Activated CD8-positive, alpha-beta T cell treated with anti-CD3 and anti-CD28 coated beads, Interleukin-2, amount 10 ng/mL, durations not matched to agents 7 days and 5 days (primary cell): ENCODE data around the gene SLC10A1. TPM values are rescaled to one million over a fixed set of nuclear protein-coding genes. Genes with fewer than 3 reads are reported as not detected.

Source experiments
- ATAC-seq: fragments of 150-1000 bp; cut with Tn5 transposase; one replicate; pipeline ENCODE4 v1.10.0; 2021; ENCODE audit warnings: moderate library complexity
- CTCF ChIA-PET: fragments of 350-600 bp; sonication (Branson Sonifier 250); formaldehyde crosslinking; loops from one replicate; lab custom pipeline; 2021; ENCODE audit warnings: antibody characterized with exemption; lab: Charles Lee
- POLR2A ChIA-PET: fragments of 350-600 bp; sonication (Branson Sonifier 250); formaldehyde crosslinking; loops from one replicate; lab custom pipeline; 2021; ENCODE audit warnings: antibody characterized with exemption; lab: Charles Lee
- DNase-seq: peaks from one replicate; pipeline ENCODE4 v3.0.0-alpha.2; 2020
- H3K27ac Mint-ChIP-seq: one replicate; pipeline ENCODE4 v1.8.0; 2021; ENCODE audit warnings: mild to moderate bottlenecking, mixed read lengths
- H3K27me3 Mint-ChIP-seq: one replicate; pipeline ENCODE4 v1.8.0; 2021; ENCODE audit warnings: low read depth, mixed read lengths
- H3K36me3 Mint-ChIP-seq: one replicate; pipeline ENCODE4 v1.8.0; 2021; ENCODE audit warnings: low read depth, mixed read lengths
- H3K4me1 Mint-ChIP-seq: one replicate; pipeline ENCODE4 v1.8.0; 2021; ENCODE audit warnings: low read depth, mixed read lengths
- H3K4me3 Mint-ChIP-seq: one replicate; pipeline ENCODE4 v1.8.0; 2021; ENCODE audit warnings: mild to moderate bottlenecking, mixed read lengths
- H3K9me3 Mint-ChIP-seq: one replicate; pipeline ENCODE4 v1.8.0; 2022; ENCODE audit warnings: mixed read lengths; ENCODE audit not compliant: insufficient read depth
- total RNA-seq, 2 experiments: library from RNA; stranded (reverse); gene quantifications; one replicate each; pipeline ENCODE4 v1.2.3, GENCODE V29; 2021

The SLC10A1 gene
- total RNA-seq, 2 experiments from 2014 or later, result not detected

DNA sequence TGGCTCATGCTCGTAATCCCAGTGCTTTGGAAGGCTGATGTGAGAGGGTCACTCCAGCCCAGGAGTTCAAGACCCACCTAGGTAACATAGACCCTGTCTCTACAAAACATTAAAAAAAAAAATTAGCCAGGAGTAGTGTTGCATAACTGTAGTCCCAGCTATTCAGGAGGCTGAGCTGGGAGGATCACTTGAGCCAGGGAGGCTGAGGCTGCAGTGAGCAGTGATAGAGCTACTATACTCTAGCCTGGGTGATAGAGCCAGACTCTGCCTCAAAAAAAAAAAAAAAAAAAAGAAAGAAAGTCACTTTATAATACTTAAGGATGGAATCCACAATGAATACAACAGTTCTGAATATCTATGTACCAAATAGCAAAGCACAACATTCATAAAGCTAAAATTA lies 10.2 kb upstream of the SLC10A1 start:
- no peak for ATAC-seq
- POLR2A ChIA-PET, result no interaction called here
- no peak overlapping the region for H3K4me3 Mint-ChIP-seq
- H3K9me3 Mint-ChIP-seq, result no peaks in the 10 kb centered on the region
- no peaks in the 10 kb centered on the region for H3K36me3 Mint-ChIP-seq
- CTCF ChIA-PET, result interaction anchor here (0.6 to 2.6 kb wide), 2 partner anchors 11 to 76 kb away, joined by 3 to 10 read pairs; no protein-coding TSS in a partner anchor
- no peak for DNase-seq
- H3K27me3 Mint-ChIP-seq, result peaks cover 21% of the 10 kb centered on the region
- no peak overlapping the region for H3K27ac Mint-ChIP-seq
- no peaks in the 10 kb centered on the region for H3K4me1 Mint-ChIP-seq

DNA sequence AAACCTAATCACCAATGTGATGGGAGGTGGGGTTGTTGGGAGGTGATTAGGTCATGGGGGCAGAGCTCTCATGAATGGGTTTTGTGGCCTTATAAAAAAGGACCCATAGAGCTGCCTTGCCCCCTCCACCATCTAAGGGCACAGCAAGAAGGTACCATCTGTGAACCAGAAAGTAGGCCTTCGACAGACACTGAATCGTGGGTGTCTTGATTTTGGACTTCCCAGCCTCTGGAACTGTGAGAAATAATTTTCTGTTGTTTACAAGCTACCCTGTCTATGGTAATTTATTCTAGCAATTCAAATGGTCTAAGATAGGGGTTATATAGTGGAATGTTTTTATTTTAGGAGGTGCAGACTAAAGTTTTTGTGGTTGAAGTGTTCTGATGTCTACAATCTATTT lies 7.9 kb upstream of the SLC10A1 start:
- Mint-ChIP-seq H3K9me3 (no peaks in the 10 kb centered on the region), H3K4me1 (no peaks in the 10 kb centered on the region), H3K27ac (no peak overlapping the region), H3K27me3 (peaks cover 25% of the 10 kb centered on the region), H3K36me3 (no peaks in the 10 kb centered on the region), H3K4me3 (no peak overlapping the region)
- CTCF ChIA-PET, result no interaction called here
- POLR2A ChIA-PET, result no interaction called here
- no peak for DNase-seq
- no peak for ATAC-seq

DNA sequence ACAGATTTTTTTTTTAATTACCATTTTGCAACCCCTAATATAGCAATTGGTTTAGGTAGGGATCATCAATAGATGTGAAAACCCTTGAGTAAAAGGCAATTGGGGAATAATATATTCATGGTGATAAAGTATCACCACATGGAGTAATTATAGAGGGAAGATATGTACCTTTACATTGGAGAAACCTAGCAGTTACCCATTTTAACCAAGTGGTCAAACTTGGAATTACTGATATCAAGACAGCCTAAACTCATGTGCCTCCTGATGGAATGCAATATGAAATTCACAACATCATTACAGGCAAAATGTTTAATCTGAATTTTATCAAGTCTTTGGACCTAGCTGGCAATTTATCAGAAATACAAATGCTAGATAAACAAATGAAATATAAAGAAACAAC lies 6.7 kb upstream of the SLC10A1 start:
- no peak overlapping the region for H3K4me3 Mint-ChIP-seq
- no peaks in the 10 kb centered on the region for H3K9me3 Mint-ChIP-seq
- POLR2A ChIA-PET, result interaction anchor here (0.7 kb wide), 1 partner anchor 192 kb away, joined by 3 read pairs; the partner anchor contains the start of gene SUSD6
- no peaks in the 10 kb centered on the region for H3K4me1 Mint-ChIP-seq
- DNase-seq (no peak), ATAC-seq (no peak)
- CTCF ChIA-PET, result interaction anchor here (0.7 kb wide), 2 partner anchors 210 to 578 kb away, joined by 4 to 5 read pairs; no protein-coding TSS in a partner anchor
- H3K36me3 Mint-ChIP-seq, result no peaks in the 10 kb centered on the region
- peaks cover 25% of the 10 kb centered on the region for H3K27me3 Mint-ChIP-seq
- no peak overlapping the region for H3K27ac Mint-ChIP-seq

GRCh38 chr14:69798339-69798735 lies 1.3 kb upstream of the SLC10A1 start:
- H3K27me3 Mint-ChIP-seq, result peaks cover 8% of the 10 kb centered on the region
- no peak for DNase-seq
- H3K4me1 Mint-ChIP-seq, result no peaks in the 10 kb centered on the region
- POLR2A ChIA-PET, result no interaction called here
- H3K36me3 Mint-ChIP-seq, result no peaks in the 10 kb centered on the region
- H3K27ac Mint-ChIP-seq, result no peak overlapping the region
- CTCF ChIA-PET, result no interaction called here
- H3K9me3 Mint-ChIP-seq, result no peaks in the 10 kb centered on the region
- no peak overlapping the region for H3K4me3 Mint-ChIP-seq
- no peak for ATAC-seq

DNA sequence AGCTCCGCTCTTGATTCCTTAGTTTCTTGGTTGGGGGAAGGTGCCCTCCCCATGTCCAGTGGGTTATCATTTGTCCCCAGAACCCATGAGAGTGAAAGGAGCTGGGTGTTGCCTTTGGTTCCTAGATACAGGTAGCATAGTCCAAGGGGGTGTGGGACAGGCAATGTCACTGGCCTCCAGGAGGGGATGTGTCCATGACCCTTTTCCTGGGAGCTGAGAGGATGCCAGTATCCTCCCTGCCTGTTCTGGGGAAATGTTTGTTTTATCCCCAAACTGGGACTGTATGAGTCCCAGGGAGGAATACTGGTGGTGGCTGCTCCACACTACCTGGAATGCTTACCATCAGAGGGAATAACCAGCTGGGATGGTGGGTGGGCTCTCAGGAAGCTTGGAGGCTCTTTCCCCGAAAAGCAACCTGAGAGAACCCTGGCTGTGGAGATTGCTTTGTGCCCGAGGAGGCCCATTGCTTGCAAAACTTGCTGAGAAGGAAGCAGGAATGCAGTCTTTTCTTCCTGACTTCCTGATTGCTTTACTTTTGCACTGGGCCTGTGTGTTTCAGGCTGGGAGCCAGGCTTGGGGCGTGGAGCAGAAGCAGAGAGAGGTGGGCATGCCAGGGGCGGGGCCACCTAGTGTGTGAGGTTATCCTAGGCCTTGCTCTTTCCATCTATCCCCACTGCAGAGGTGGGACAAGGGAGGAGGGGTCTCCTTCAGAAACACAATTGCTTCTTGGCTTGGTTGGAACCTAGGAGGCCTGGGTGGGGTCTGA lies 715 bp upstream of the SLC10A1 start:
- CTCF ChIA-PET, result no interaction called here
- Mint-ChIP-seq H3K4me1 (no peaks in the 10 kb centered on the region), H3K27ac (no peak overlapping the region), H3K36me3 (no peaks in the 10 kb centered on the region), H3K27me3 (peaks cover 7% of the 10 kb centered on the region), H3K4me3 (no peak overlapping the region), H3K9me3 (no peaks in the 10 kb centered on the region)
- ATAC-seq (no peak), DNase-seq (no peak)
- POLR2A ChIA-PET, result no interaction called here

GRCh38 chr14:69795691-69796090 lies 1.4 kb downstream of the SLC10A1 start:
- Mint-ChIP-seq H3K27me3 (peaks cover 3% of the 10 kb centered on the region), H3K27ac (no peak overlapping the region), H3K9me3 (no peaks in the 10 kb centered on the region), H3K4me1 (no peaks in the 10 kb centered on the region), H3K4me3 (no peak overlapping the region), H3K36me3 (no peaks in the 10 kb centered on the region)
- ChIA-PET CTCF (no interaction called here), POLR2A (no interaction called here)
- ATAC-seq, result no peak
- no peak for DNase-seq

DNA sequence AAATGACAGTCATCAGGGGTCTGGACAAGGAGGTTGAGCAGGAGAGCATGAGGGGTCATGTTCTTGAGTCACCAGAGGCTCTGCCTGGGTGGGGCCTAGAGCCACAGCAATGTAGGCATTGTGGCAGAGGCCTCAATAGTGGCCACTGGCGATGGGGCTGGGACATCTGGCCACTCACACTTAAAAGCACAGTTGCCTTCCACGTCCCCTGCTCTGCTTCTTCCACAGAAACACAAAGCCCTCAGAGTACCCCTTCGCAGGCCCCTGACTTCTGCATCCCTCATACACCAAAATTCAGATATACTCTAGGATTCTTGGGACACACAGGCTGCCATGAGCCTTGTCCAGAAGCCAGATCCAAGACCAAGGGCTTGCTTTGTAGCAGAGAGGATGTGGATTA lies 2.2 kb downstream of the SLC10A1 start:
- no peaks in the 10 kb centered on the region for H3K4me1 Mint-ChIP-seq
- ATAC-seq, result no peak
- H3K27me3 Mint-ChIP-seq, result no peaks in the 10 kb centered on the region
- ChIA-PET POLR2A (no interaction called here), CTCF (no interaction called here)
- no peaks in the 10 kb centered on the region for H3K9me3 Mint-ChIP-seq
- H3K36me3 Mint-ChIP-seq, result no peaks in the 10 kb centered on the region
- no peak overlapping the region for H3K4me3 Mint-ChIP-seq
- H3K27ac Mint-ChIP-seq, result no peak overlapping the region
- DNase-seq, result no peak

DNA sequence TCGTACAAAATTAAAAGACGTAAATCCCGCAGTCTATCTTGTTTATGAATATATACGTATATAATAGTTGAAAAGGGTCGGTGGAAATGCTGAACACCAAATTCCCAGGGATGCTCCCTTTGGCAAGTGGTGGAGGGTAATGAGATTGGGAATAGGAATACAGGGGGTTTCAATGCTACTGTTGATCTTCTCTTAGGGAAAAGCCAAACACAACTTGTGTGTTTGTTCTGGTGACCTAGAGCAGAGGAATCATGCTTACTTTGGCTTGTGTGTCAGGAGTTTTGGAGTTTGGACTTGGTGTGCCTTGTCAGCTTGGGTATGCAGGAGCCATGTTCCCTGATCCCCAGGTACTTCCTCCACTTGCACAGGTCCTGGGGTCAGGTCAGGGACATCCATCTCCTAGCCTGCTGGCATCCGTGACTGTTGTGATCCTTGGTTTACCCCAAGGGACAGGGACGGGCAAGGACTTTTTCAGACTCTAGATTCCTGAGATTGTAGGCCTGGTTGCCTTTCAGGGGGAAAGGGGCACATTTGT lies 4.1 kb downstream of the SLC10A1 start:
- H3K9me3 Mint-ChIP-seq, result no peaks in the 10 kb centered on the region
- POLR2A ChIA-PET, result no interaction called here
- no peaks in the 10 kb centered on the region for H3K4me1 Mint-ChIP-seq
- DNase-seq, result no peak
- H3K4me3 Mint-ChIP-seq, result no peak overlapping the region
- ATAC-seq, result no peak
- H3K36me3 Mint-ChIP-seq, result no peaks in the 10 kb centered on the region
- no peaks in the 10 kb centered on the region for H3K27me3 Mint-ChIP-seq
- CTCF ChIA-PET, result interaction anchor here (0.7 to 1.3 kb wide), 2 partner anchors 9 to 208 kb away, joined by 3 read pairs; no protein-coding TSS in a partner anchor
- no peak overlapping the region for H3K27ac Mint-ChIP-seq

GRCh38 chr14:69789118-69789640 lies 7.9 kb downstream of the SLC10A1 start:
- H3K4me1 Mint-ChIP-seq, result no peaks in the 10 kb centered on the region
- H3K27me3 Mint-ChIP-seq, result no peaks in the 10 kb centered on the region
- H3K36me3 Mint-ChIP-seq, result no peaks in the 10 kb centered on the region
- DNase-seq, result no peak
- ChIA-PET POLR2A (no interaction called here), CTCF (no interaction called here)
- no peak overlapping the region for H3K27ac Mint-ChIP-seq
- H3K9me3 Mint-ChIP-seq, result no peaks in the 10 kb centered on the region
- no peak overlapping the region for H3K4me3 Mint-ChIP-seq
- no peak for ATAC-seq

GRCh38 chr14:69786603-69787002 lies 10.4 kb downstream of the SLC10A1 start:
- ChIA-PET CTCF (no interaction called here), POLR2A (no interaction called here)
- Mint-ChIP-seq H3K27ac (no peak overlapping the region), H3K36me3 (no peaks in the 10 kb centered on the region), H3K27me3 (no peaks in the 10 kb centered on the region), H3K4me1 (no peaks in the 10 kb centered on the region), H3K4me3 (no peak overlapping the region), H3K9me3 (no peaks in the 10 kb centered on the region)
- ATAC-seq, result no peak
- DNase-seq, result no peak

GRCh38 chr14:69784942-69785341 lies 12.1 kb downstream of the SLC10A1 start:
- Mint-ChIP-seq H3K27me3 (no peaks in the 10 kb centered on the region), H3K9me3 (no peaks in the 10 kb centered on the region), H3K27ac (no peak overlapping the region)

DNA sequence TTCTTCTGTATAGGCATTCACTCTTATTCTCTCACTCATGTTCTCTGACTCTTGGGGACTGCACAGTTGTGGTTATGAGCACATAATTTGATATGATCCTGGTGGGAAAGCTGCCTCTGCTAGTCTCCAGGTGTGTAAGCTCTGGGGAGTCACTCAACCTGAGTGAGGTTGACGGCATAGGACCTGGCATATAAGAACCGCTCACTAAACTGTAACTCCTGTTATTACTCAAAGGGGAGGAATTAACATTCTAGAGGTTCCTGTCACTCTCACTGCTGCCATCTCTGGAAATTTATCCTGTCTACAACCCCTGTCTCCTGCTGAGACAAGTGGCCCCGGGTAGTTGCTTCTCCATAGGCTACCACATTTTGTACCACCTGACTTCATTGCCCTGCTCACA lies 16.1 kb downstream of the SLC10A1 start:
- no peak for DNase-seq
- POLR2A ChIA-PET, result no interaction called here
- Mint-ChIP-seq H3K36me3 (peaks cover 45% of the 10 kb centered on the region), H3K4me1 (peaks cover 21% of the 10 kb centered on the region), H3K4me3 (no peak overlapping the region), H3K27me3 (no peaks in the 10 kb centered on the region), H3K27ac (no peak overlapping the region), H3K9me3 (no peaks in the 10 kb centered on the region)
- CTCF ChIA-PET, result no interaction called here
- no peak for ATAC-seq

More at GRCh38 chr14:69784942-69785341, 12.1 kb downstream of the SLC10A1 start:
- Mint-ChIP-seq H3K4me1 (no peaks in the 10 kb centered on the region), H3K36me3 (peaks cover 9% of the 10 kb centered on the region), H3K4me3 (no peak overlapping the region)
- no peak for ATAC-seq
- ChIA-PET POLR2A (interaction anchor here (1.0 kb wide), 1 partner anchor 12 kb away, joined by 3 read pairs; no protein-coding TSS in a partner anchor), CTCF (no interaction called here)
- no peak for DNase-seq
